ENCODE measurements around the gene SNRPB2.

DNA sequence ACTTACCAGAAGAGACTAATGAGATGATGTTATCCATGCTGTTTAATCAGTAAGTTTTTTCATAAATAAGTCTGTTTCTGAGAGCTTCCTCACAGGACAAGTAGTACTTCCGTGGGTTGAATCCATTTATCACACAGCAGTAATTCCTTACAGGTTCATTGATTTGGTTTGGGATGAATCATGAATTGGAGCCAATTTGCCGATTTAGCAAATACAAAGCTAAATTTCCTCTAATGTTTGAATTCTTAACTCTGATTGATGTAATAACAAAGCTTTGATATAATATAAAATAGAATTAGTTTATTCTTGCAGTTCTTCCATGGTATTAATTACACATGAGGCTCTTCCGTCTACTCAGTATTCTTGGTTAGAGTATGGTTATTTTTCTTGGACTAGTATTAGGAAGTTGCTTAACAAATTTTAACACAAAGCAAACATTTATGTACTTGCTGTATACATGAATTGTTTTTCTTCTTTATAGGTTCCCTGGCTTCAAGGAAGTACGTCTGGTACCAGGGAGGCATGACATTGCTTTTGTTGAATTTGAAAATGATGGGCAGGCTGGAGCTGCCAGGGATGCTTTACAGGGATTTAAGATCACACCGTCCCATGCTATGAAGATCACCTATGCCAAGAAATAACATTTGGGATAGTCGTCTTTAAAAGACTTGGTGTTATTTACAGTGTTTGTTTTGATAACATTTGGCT lies 10.7 kb downstream of the SNRPB2 start:
- TF ChIP-seq, protein P1, sequence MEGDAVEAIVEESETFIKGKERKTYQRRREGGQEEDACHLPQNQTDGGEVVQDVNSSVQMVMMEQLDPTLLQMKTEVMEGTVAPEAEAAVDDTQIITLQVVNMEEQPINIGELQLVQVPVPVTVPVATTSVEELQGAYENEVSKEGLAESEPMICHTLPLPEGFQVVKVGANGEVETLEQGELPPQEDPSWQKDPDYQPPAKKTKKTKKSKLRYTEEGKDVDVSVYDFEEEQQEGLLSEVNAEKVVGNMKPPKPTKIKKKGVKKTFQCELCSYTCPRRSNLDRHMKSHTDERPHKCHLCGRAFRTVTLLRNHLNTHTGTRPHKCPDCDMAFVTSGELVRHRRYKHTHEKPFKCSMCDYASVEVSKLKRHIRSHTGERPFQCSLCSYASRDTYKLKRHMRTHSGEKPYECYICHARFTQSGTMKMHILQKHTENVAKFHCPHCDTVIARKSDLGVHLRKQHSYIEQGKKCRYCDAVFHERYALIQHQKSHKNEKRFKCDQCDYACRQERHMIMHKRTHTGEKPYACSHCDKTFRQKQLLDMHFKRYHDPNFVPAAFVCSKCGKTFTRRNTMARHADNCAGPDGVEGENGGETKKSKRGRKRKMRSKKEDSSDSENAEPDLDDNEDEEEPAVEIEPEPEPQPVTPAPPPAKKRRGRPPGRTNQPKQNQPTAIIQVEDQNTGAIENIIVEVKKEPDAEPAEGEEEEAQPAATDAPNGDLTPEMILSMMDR (IDR thresholded peaks at IDR 0.05) = no peak
- TF ChIP-seq POLR2A (IDR thresholded peaks at IDR 0.05) (no peak), POLR2AphosphoS5 (IDR thresholded peaks at IDR 0.05) (no peak), EP300 (IDR thresholded peaks at IDR 0.05) (no peak)

Data from upper lobe of left lung (tissue), 4 donors.